Measurements from ENCODE around the gene WDR59.

DNA sequence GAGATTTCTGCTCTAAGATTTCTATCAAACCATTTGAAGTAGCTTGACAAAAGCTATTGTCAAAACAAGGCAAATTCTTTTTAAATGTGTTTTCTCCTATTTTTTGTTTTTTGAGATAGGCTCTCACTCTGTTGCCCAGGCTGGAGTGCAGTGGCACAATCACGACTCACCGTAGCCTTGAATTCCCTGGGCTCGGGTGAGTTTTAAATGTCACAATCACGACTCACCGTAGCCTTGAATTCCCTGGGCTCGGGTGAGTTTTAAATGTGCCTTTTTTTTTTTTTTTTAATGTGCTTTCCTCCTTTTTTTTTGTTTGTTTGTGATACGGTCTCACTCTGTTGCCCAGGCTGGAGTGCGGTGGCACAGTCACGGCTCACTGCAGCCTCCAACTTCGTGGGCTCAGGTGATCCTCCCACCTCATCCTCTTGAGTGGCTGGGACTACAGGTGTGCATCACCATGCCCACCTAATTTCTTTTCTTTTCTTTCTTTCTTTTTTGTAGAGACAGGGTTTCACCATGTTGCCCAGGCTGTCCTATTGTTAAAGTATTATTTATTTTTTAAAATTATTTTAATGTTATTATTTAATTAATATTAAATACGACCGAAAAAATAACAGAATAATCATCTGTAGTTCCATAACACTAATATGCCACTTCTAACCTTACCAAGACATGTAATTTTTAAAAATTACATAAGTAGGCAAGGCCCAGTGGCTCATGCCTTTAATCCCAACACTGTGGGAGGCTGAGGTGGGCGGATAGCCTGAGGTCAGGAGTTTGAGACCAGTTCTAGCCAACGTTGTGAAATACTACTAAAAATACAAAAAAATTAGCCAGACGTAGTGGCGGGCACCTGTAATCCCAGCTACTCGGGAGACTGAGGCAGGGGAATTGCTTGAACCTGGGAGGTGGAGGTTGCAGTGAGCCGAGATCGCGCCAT lies 140.6 kb downstream of the WDR59 start:
- TF ChIP-seq, protein P1, sequence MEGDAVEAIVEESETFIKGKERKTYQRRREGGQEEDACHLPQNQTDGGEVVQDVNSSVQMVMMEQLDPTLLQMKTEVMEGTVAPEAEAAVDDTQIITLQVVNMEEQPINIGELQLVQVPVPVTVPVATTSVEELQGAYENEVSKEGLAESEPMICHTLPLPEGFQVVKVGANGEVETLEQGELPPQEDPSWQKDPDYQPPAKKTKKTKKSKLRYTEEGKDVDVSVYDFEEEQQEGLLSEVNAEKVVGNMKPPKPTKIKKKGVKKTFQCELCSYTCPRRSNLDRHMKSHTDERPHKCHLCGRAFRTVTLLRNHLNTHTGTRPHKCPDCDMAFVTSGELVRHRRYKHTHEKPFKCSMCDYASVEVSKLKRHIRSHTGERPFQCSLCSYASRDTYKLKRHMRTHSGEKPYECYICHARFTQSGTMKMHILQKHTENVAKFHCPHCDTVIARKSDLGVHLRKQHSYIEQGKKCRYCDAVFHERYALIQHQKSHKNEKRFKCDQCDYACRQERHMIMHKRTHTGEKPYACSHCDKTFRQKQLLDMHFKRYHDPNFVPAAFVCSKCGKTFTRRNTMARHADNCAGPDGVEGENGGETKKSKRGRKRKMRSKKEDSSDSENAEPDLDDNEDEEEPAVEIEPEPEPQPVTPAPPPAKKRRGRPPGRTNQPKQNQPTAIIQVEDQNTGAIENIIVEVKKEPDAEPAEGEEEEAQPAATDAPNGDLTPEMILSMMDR (conservative IDR thresholded peaks at IDR 0.05; ENCODE audit: low read length): no peak
- no peak for TF ChIP-seq EZH2phosphoT487 (IDR thresholded peaks at IDR 0.05; ENCODE audit: borderline replicate concordance)

Data from Loucy (cell line).